ENCODE measurements around the gene SLC24A3. TPM values are rescaled to one million over a fixed set of nuclear protein-coding genes. Genes with fewer than 3 reads are reported as not detected.

SLC24A3 gene
- total RNA-seq, 4 donors from 2014 or later = 1.6 to 38.8 (median 3.7) TPM

DNA sequence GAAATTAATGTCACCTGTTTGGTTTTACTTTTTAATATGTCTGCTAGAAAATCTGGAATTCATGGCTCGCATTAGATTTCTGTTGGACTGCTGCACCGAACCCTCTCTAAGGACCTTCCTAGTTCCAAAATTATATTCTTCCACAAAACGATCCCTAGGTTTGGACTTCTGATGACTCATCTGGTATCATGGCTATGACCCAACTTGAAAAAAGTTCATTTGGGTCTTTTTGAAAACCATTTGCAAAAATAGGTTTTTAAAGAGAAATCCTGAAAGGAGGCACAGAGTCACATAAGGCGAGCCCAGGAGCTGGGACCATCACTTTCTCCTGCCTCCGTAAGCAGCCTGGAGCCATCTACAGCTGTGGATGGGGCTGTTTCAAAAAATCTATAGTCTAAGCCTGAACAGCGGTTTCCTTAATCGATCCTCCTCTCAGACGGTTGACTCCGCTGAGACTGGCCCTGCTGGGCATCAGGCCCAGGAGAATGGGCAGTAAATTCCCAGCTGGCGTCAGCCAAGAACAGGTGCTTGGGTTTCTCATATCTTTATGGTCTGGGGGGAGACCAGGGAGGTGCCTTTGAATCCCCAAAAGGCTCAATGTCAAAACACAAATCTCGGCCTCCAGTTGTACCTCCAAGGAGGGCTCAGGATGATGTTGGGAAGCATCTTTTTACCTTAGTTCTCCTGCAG lies 44.6 kb downstream of the SLC24A3 start:
- Histone ChIP-seq H3K4me3 (no peak overlapping the region), H3K9me3 (no peaks in the 10 kb centered on the region), H3K27me3 (no peaks in the 10 kb centered on the region), H3K4me1 (no peaks in the 10 kb centered on the region), H3K36me3 (no peaks in the 10 kb centered on the region), H3K27ac (no peak overlapping the region)
- no peak for DNase-seq
- no peak for TF ChIP-seq POLR2A (IDR thresholded peaks at IDR 0.05)
- TF ChIP-seq, protein P1, sequence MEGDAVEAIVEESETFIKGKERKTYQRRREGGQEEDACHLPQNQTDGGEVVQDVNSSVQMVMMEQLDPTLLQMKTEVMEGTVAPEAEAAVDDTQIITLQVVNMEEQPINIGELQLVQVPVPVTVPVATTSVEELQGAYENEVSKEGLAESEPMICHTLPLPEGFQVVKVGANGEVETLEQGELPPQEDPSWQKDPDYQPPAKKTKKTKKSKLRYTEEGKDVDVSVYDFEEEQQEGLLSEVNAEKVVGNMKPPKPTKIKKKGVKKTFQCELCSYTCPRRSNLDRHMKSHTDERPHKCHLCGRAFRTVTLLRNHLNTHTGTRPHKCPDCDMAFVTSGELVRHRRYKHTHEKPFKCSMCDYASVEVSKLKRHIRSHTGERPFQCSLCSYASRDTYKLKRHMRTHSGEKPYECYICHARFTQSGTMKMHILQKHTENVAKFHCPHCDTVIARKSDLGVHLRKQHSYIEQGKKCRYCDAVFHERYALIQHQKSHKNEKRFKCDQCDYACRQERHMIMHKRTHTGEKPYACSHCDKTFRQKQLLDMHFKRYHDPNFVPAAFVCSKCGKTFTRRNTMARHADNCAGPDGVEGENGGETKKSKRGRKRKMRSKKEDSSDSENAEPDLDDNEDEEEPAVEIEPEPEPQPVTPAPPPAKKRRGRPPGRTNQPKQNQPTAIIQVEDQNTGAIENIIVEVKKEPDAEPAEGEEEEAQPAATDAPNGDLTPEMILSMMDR (IDR thresholded peaks at IDR 0.05) = no peak

DNA sequence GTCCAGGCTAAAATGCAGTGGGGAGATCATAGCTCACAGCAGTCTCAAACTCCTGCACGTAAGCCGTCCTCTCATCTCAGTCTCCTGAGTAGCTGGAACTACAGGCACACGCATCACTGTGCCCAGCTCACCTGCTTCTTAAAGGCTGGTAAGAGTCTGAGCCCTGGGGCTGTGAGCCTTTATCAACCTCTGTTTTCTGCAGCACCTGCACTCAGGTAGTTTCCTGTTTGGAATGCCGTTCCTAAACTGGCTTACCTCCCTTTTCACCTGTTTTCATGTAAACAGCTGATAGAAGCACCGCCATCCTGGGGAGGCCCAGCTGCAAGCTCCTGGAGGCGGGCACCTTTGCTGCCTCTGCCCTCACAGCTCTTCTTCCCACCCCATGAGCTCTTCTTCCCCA lies 45.4 kb downstream of the SLC24A3 start:
- Histone ChIP-seq H3K36me3 (no peaks in the 10 kb centered on the region), H3K4me3 (no peak overlapping the region), H3K4me1 (no peaks in the 10 kb centered on the region), H3K27ac (no peak overlapping the region), H3K27me3 (no peaks in the 10 kb centered on the region), H3K9me3 (no peaks in the 10 kb centered on the region)
- no peak for DNase-seq
- TF ChIP-seq POLR2A (IDR thresholded peaks at IDR 0.05) = no peak
- TF ChIP-seq, protein P1 (IDR thresholded peaks at IDR 0.05) = no peak

DNA sequence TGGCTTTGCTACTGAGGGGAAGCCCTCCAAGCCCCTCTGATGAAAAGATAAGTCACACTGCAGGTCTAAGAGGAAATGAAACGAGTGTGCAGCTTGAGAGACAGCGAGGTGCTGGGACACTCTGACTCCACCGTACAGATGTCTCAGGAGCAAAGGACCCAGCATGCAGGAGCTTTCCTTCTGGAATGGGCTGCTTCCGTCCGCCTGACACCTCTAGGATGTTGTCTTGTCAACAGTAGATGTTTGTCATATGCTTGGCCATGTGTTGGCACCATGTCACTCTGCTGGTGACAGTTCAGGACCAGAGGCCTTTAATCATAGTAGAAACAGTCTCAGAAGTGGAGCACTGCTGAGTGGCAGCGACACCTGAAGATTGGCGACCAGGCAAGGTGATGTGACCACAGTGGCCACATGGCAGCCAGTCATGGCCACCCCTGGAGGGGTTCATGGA lies 46.7 kb downstream of the SLC24A3 start:
- DNase-seq = no peak
- H3K36me3 ChIP-seq = no peaks in the 10 kb centered on the region
- H3K4me1 ChIP-seq = no peaks in the 10 kb centered on the region
- TF ChIP-seq, protein P1 (IDR thresholded peaks at IDR 0.05) = no peak
- no peak for TF ChIP-seq POLR2A (IDR thresholded peaks at IDR 0.05)
- no peak overlapping the region for H3K4me3 ChIP-seq
- no peaks in the 10 kb centered on the region for H3K9me3 ChIP-seq
- H3K27ac ChIP-seq = no peak overlapping the region
- H3K27me3 ChIP-seq = no peaks in the 10 kb centered on the region

DNA sequence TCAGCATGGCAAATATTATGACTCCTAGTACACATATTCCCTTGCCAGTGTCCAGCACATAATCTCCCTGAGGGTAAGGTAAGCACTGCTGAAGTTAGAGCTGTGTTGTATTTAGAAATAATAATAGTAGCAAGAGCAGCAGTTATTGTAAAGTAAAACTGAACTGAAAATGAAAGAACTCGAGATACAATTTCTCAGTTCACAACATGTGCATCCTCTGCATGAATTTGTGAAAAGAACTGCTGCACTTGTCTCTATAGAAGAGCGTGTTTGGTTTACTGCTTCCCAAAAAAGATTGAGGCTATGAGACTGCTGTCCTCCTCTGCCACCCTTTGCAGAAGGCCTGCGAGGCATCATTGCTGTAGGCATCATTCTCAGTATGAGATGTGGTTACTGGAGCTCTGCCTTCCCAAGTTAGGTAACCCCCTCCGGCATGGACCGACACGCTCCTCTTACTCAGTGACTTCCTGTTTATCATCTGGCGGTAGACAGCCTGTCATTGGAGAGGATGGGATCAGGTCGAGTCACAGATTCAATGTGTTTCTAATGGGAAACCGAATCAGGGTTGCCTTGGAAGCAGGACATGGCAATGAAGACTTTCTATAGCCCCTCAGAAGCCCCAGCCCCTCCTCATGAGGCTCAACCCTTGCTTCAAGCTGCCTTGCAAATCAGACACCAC lies 48.1 kb downstream of the SLC24A3 start:
- no peak for TF ChIP-seq POLR2A (IDR thresholded peaks at IDR 0.05)
- TF ChIP-seq, protein P1 (IDR thresholded peaks at IDR 0.05) = no peak
- no peak for DNase-seq
- no peaks in the 10 kb centered on the region for H3K27me3 ChIP-seq

DNA sequence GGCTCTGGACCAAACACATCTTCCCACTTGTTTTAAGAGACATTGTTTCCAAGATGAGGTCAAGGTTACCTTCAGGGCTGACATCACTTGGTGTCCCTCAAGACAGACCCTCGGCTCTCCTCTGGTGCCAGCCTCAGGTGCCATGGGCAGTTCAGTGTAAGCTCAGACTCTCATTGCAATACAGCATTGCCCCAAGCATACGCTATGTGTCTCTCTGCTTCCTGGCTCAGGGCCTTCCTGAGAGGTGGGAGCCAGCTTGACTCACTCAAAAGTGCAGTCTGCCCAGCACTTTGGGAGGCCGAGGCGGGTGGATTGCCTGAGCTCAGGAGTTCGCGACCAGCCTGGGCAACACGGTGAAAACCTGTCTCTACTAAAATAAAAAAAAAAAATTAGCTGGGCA lies 51.7 kb downstream of the SLC24A3 start:
- no peak for DNase-seq
- TF ChIP-seq POLR2A (IDR thresholded peaks at IDR 0.05) = no peak
- TF ChIP-seq, protein P1 (IDR thresholded peaks at IDR 0.05) = no peak
- H3K36me3 ChIP-seq = no peaks in the 10 kb centered on the region
- no peaks in the 10 kb centered on the region for H3K4me1 ChIP-seq
- no peak overlapping the region for H3K27ac ChIP-seq
- no peaks in the 10 kb centered on the region for H3K9me3 ChIP-seq
- H3K4me3 ChIP-seq = no peak overlapping the region
- no peaks in the 10 kb centered on the region for H3K27me3 ChIP-seq

More for the DNA sequence above, 48.1 kb downstream of the SLC24A3 start:
- no peak overlapping the region for H3K4me3 ChIP-seq
- no peaks in the 10 kb centered on the region for H3K4me1 ChIP-seq
- peak overlapping the region in 2 of 4 donors; percentile 4 to 49 for H3K27ac ChIP-seq
- no peaks in the 10 kb centered on the region for H3K9me3 ChIP-seq
- H3K36me3 ChIP-seq = no peaks in the 10 kb centered on the region
